IPS-NIHi11 (cell line): ENCODE measurements around the gene GNG7.
"Not testable (repeated sequence)": the region's sequence is repeated elsewhere in the genome, so short reads cannot be mapped to it uniquely, and the experiment has no call there.

Experiments used
- DNase-seq: peaks from one replicate; pipeline ENCODE4 v3.0.0; 2012; ENCODE audit warnings: mixed read lengths, low spot score

The GNG7 gene

DNA sequence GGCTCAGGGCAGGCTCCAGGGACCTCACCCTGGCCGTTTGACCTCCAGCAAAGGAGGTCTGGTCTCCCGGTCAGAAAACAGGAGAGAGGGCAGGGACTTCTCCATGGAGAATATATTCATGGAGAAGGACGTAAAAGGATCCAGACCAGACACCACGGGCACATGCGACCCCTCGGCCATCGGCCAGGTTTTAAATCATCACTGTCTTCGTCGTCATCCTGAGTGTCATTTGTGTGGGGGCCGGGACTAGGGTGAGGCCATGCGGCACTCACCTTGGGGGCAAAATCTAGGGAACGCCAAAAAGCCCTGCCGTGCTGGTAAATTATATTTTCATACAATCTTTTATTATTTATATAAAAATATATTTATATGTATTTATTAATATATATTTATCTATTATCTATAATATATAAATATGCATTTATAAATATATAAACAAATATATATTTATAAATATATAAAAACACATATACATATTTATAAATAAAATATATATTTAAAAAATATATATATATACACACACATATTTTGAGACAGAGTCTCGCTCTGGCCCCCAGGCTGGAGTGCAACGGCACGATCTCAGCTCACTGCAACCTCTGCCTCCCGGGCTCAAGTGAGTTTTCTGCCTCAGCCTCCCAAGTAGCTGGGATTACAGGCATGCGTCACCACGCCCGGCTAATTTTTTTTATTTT, 151.2 kb downstream of the GNG7 start:
- DNase-seq = no peak

DNA sequence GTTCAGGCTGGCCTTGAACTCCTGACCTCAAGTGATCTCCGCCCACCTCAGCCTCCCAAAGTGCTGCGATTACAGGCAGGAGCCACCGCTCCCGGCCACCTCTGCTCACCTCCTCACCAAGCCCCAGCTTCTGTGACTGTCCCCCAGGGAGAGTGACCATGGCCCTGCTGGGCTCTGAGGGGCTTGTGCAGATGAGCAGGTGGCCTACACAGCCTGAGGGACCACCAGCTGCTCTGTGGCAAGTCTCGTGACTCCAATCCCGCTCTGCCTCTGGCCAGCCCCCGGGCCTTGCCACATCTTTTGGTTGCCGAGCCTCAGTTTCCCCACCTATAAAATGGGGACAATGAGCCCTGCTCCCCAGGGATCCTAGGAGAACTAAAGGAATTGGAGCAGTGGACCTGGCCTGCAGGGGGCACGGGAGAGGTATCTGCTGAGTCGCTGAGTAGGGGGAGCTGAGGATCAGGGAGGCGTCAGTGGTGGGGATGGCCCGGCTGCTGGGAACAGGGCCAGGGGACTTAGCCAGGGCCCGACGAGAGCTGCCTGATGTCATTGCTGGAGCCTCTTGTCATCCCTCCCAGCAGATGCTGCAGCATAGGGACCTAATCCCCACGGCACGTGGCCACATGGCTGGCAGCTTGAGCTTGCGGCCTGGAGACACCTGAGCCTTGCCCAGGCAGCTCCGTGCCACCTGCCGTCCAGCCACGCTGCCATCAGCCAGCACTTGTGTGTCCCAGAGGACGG, 151.9 kb downstream of the GNG7 start:
- no peak for DNase-seq

DNA sequence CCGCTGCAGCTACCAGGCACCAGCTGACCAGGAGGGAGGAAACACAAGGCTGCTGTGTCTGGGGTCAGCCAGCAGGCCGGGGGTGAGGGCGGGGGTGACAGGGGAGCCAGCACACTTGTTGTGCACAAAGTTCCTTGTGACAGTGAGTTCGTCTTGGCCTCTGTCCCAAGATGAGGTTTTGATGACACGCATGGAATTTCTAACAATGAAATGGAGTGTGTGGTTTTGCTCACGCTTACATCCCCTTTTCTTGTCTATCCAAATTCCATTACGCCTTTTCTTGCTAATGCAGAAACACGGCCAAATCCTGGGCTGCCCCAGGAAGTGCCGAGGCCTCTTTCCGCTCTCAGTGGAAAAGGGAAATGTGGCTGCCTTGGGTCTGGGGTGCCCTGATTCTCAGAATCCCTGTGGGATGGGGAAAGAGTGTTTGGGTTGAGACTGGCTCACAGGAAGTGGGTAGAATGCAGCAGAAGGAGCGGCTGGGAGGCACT, 152.7 kb downstream of the GNG7 start:
- DNase-seq = no peak

DNA sequence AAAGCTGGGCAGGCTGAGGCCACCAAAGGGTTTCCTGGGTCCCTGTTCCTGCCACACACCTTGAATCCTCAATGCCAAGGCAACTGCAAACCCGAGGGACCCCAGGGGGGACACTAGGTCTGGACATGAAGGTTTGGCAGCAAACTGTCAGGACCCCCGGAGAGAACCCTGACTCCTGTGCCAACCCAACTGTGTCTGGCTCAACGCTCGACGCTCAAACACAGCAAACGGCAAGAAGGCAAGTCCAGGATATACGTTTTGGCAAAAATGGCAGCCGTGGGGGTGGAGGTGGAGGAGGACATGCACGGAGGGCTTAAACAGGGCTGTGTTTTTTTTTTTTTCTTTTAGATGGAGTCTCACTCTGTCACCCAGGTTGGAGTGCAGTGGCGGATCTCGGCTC, 153.5 kb downstream of the GNG7 start:
- DNase-seq = no peak

DNA sequence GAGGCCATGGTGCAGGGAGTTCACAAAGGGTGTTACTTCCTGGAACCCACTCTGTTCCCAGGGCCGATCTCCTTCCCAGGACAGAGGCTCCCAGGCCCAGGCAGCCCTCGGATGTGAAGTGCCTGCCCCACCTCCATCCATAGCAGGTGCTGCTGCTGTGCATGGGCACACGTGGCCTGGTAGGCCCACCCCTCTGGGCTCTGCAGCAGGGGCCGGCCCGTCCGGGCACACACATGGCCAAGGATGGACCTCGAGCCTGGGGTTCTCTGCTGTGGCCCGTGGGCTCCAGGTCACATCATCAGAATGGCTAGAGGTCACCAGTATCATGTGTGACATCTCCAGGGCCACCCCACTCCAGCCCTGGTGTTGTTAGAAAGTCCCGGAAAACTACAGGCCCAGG, 154.8 kb downstream of the GNG7 start:
- DNase-seq = no peak

DNA sequence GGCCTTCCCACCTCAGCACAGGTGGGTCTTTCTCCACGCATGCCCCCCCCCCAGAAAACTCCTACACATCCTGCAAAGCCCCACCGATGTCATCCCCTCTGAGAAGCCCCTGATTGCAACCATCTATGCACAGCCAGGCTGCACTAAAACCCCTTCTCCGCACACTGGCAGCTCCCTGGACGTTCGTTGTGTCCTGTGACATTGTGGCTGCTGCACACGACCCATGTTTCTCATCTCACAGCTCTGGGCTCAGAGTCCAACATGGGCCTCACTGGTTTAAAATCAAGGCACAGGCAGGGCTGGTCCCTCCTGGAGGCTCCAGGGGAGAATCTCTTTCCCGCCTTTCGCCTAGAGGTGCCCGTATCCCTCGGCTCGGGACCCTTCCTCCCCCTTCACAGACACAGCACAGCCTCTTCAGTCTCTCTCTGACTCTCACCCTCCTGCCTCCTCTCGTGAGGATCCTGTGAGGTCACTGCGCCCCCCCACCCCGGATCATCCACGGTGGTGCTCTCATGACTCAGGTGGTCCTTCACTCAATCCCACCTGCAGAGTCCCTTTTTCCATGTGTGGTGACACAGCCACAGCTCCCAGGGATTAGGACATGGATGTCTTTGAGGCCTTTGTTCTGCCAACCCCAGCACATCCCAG, 155.3 kb downstream of the GNG7 start:
- no peak for DNase-seq

DNA sequence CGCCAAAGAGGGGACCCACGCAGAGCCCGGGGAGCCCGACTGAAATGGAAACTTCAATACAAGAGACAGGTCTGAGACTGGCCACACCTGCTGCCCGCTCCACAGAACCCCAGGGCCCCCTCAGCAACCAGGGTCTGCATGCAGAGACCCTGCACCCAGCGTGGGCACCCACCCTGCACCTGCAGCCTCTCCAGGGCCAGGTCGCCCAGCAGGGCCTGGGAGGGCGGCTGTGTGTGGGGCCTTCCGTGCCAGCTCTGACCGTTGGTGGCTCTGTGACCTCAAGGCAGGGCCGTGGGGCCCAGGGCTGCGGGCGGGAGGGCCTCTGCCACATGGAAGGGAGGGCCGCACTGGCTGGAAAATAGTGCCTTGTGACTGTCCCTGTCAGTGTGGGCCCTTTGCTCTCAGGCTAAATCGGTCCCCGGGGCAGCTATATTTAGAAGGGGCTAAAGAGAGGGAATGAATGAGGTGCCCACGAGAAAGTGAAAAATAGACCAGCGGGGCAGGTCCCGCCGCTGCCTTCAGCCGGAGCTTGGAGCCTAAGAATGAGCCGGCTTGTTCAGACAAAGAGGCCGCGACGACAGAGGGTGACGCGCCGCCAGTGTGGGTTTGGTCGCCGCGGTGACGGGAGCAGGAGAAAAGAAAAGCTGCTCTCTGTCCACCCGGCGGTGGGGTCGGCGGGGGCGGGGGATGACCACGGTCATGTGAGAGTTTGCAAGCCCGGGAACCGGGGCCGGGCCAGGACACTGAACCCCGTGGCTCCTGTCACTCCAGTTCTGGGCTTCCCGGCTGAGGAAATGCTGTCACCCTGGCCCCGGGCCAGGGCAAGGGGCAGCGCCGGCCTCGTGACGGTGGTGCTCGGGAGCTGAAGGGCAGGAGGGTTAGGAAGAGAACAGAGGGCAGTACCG, 156.1 kb downstream of the GNG7 start:
- peak; percentile 56 for DNase-seq

DNA sequence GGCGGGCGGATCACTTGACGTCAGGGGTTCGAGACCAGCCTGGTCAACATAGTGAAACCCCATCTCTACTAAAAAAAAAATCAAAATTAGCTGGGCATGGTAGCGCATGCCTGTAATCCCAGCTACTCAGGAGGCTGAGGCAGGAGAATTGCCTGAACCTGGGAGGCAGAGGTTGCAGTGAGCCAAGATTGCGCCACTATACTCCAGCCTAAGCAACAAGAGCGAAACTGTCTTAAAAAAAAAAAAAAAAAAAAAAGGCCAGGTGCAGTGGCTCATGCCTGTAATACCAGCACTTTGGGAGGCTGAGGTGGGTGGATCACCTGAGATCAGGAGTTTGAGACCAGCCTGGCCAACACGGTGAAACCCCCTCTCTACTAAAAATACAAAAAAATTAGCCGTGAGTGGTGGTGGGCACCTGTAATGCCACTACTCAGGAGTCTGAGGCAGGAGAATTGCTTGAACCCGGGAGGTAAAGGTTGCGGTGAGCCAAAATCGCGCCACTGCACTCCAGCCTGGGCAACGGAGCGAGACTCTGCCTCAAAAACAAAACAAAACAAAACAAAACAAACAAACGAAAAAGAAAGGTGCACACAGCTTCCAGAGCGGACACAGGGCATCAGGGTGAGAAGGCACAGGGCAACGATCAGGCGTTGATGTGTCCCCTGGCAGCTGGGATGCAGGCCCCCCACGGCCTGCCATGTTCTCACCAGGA, 156.9 kb downstream of the GNG7 start:
- DNase-seq = not testable (repeated sequence)

DNA sequence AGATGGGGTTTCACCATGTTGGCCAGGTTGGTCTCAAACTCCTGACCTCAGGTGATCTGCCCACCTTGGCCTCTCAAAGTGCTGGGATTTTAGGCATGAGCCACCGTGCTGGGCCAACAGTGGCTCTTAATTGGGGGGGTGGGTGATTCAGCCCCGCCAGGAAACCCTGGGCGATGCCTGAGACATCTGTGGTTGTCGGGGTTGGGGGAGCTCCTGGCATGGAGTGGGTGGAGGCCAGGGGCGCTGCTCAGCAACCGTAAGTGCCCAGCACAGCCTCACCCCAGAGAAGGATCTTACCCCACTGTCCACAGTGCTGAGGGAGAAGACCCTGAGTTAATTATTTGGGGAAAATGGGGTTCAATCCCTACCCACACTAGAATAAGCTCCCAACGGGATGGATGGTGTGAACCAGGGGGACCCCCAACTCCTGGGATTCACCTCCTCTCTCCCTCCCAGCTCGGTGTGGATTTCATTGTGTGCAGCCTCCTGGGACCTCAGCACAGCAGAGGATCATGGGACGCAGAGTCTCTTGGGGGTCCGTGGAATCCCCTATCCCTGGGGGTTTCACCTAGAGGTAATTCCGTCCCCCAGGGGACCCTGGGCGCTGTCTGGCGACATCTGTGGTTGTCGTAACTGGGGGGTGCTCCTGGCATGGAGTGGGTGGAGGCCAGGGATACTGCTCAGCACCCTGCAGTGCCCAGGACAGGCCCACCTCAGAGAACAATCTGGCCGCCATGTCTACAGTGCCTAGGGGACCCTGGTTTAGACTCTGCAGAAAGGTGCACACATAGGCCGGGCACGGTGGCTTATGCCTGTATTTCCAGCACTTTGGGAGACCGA, 157.7 kb downstream of the GNG7 start:
- no peak for DNase-seq

DNA sequence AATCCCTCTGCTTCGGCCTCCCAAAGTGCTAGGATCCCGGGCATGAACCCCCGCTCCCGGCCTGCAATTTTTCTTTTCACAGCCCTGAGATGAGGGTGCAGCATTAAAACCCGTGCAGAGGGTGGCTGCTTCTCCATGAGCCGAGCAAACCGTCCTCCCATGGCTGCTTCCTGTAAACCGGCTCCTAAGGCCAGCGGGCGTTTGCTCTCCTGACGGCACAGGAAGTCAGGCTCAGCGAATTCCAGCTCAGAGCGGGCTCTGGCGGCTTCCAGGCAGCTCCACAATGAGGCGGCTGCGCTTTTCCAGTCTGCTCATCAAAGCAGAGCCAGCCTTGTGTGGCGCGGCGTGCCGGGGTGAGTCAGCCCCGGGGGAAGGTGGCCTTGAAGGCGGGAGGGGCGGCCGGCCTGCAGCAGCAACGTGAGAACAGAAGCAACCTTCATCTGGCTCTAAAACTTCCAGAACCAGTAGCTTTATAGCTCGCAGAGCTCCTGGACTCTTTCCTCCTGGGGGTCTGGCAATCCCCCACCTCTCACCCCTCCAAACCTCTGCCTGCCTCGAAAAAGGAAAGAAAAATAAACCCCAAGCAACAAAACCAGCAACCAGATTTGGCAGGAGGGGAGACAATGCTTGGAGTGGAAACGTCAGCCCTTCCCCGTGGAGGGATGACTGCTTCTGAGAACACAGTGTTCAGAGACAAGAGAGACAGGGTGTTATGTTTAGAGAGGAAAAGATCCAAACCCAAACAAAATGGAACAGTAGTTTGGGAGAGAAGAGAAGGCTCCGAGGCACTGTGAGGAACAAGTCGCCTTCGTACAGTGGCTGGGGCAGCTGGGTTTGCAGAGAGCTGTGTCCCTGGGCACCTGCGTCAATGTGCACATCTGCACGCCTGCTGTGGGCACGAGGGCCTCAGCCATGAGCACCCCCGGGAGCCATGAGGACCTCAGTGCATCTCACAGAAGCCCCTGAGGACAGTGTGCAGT, 158.7 kb downstream of the GNG7 start:
- DNase-seq = peak; percentile 84

DNA sequence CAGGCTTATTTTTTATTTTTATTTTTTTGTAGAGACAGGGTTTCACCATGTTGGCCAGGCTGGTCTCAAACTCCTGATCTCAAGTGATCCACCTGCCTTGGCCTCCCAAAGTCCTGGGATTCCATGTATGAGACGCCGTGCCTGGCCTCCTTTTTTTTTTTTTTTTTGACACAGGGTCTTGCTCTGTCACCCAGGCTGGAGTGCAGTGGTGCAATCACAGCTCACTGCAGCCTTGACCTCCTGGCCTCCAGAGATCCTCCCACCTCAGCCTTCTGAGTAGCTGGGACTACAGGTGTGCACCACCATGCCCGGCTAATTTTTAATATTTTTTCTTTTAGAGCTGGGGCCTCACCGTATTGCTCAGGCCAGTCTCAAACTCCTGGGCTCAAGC, 159.4 kb downstream of the GNG7 start:
- not testable (repeated sequence) for DNase-seq

DNA sequence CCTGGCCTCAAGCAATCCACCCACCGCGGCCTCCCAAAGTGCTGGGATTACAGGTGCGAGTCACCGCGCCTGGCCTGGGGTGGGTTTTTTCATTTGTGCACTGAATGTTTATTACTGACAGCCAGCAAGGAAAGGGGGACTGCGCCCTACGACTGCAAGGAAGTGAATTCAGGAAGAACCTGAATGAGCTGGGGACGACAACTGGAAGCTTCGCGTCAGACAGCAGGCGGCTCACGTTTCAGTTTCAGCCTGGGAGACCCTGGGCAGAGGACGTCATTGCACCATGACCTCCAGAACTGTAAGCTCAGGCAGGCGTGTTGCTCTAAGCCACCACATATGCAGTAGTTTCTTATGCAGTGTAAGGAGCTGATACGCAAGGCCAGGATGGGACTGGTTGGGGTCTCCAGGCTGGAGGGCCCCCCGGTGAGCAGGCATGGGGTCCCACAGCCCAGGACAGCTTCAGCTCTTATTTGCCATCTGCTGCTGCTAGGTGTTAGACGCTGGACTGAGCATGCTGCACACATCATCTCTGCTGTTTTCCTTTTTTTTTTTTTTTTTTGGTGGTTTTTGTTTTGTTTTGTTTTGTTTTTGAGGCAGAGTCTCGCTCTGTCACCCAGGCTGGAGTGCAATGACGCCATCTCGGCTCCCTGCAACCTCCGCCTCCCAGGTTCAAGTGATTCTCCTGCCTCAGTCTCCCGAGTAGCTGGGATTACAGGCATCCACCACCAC, 160.0 kb downstream of the GNG7 start:
- no peak for DNase-seq

DNA sequence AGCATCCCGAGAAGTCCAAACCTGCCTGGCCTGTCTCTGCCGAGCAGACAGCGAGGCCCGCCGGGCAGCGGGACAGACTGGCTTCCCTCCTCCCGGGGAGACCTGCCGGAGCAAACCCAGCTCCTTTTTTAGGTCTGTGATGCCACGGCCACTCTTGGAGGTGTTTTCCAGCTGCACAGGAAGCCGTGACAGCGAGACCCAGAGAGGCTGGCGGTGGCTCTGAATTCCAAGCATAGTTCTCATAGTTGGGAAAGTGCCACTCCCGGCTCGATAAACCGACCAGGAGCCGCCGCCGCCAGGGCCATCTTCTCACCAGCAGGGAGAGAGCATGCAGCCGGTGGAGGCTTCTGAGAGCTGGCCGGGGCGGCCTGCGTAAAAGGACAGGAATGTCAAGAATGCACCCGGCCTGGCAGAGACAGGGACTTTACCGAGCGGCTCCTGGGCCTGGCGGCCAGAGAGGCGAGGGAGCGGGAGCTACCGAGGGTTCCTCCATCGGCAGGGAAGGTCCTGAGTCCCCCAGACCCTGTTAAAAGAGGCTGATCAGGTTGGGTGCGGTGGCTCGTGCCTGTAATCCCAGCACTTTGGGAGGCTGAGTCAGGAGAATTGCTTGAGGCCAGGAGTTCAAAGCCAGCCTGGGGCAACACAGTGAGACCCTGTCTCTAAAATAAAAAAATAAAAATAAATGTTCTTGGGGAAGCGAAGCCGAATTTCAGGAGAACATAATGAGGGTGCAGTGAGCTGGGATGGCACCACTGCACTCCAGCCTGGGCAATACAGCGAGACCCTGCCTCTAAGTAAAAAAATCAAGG, 161.6 kb downstream of the GNG7 start:
- peak; percentile 90 for DNase-seq

DNA sequence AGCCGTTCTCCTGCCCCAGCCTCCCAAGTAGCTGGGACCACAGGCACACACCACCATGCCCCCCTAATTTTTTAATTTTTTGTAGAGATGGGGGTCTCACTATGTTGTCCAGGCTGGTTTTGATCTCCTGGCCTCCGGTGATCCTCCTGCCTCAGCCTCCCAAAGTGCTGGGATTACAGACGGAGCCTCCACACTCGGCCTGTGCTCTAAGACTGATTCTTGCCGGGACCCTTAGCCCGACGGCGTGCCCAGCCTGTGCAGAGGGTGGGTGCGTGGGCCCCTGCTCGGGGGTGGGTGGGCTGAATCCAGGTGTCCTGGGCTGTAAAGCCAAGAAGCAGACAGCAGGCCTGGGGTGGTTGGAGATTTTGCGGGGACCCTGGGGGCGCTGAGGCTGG, 162.2 kb downstream of the GNG7 start:
- no peak for DNase-seq

DNA sequence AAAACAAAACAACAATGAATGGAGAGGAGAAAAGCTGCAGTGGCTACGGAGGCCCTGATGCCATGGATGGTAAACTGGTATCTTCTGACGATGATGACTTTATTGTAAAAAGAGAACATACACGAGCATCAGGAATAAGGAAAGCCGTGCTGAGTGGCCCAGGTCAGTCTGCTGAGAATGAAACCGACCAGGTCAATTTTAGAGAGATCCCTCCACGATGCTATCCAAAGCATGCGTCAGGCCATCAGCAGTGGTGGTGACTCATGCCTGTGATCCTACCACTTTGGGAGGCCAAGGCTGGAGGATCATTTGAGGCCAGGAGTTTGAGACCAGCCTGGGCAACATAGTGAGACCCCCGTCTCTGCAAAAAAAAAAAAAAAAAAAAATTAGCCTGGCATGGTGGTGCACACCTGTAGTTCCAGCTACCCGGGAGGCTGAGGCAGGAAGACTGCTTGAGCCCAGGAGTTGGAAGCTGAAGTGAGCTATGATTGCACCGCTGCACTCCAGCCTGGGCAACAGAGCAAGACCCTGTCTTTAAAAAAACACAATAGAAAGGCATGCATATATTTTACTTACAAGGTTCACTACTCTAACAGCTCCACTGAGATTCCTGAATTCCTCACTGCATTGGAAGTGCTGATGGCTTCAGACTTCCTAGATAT, 164.3 kb downstream of the GNG7 start:
- DNase-seq = no peak

DNA sequence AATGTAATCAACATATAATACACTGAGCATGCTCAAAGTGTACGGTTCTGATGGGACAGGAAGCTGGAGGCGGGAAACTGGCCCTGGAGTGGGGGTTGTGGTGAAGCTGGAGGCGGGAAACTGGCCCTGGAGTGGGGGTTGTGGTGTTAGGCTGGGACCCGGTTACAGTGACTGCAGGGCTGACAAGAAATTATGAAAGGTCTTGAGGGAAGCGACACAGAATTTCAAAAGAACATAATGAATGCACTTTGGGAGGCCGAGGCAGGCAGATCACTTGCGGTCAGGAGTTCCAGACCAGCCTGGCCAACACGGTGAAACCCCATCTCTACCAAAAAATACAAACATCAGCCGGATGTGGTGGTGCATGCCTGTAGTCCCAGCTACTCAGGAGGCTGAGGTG, 164.9 kb downstream of the GNG7 start:
- DNase-seq = not testable (repeated sequence)

DNA sequence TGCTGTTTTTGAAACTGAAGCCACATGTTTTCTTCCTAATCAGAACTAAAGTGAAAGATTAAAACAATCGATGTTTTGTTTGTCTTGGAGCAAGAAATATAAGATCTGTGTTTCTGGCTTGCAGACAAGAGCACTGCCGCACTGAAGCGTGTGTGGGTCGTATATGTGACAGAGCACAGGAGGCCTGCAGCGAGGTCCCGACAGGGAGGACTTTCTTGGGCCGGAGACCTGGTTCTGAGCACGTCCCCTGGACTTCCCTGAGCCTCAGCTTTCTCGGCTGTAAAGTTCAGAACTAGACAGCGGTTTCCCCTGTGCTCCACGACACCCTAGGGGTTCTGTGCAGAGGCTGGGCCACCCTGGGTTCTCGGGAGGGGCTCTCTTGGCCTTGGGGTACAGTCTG, 166.0 kb downstream of the GNG7 start:
- no peak for DNase-seq
